ENCODE results near the gene TMEM256.
A peak's percentile ranks its signal among the peaks of the same experiment; 100 is the strongest.
"Not testable (repeated sequence)": the region's sequence is repeated elsewhere in the genome, so short reads cannot be mapped to it uniquely, and the experiment has no call there.

The TMEM256 gene

GRCh38 chr17:7383371-7383741, 20.5 kb downstream of the TMEM256 start:
- no peak for DNase-seq

- no peak for DNase-seq
Observed at GRCh38 chr17:7382901-7383300, 21.0 kb downstream of the TMEM256 start.

DNA sequence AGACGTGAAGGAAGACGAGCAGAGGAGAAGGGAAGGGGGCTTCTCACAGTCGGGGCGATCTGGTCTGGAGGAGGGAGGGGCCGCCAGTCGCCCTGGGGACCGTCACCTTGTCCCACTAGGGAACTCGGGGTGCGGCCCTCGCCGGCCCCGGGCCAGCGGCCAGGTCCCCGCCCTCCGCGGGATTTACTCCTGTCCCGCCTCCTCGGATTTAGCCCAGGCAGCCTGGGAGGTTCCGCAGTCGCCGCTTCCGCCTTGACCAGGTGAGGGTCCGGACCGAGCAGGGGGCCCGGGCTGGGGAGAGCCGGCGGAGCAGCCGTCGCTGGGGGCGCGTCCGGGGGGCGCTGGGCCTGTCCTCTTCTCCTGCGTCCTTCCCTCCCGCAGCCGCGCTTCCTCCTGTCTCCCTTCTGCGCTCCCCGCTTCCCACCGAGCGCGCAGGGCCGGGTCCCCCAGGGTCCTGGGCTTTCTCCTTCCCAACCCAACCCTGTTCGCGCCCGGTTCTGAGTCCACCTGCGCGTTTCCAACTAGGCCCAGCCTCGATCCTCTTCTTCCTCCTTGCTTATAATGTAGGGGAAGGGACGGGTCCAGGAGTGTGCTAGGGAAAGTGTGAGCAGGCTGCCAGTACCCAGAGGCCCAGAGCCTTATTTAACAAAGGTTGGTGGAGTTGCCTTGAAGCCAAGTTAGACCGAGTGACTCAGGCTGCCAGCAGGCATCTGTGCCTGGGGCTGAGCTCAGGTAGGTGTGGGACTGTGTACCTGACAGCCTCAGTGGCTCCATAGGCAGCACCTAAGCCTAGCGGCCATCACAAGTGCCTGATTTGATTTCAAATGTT, 22.8 kb downstream of the TMEM256 start, which contains the start of gene TNK1:
TNK1 (plus strand) TSS at position 235 of the 829 bp plus-strand sequence. CDS start 1,838 bp downstream, outside the sequence.
- DNase-seq, result peak in 1 of 3 donors; percentile 34

GRCh38 chr17:7380321-7380720, 23.6 kb downstream of the TMEM256 start:
- peak in 1 of 3 donors; percentile 17 for DNase-seq

DNA sequence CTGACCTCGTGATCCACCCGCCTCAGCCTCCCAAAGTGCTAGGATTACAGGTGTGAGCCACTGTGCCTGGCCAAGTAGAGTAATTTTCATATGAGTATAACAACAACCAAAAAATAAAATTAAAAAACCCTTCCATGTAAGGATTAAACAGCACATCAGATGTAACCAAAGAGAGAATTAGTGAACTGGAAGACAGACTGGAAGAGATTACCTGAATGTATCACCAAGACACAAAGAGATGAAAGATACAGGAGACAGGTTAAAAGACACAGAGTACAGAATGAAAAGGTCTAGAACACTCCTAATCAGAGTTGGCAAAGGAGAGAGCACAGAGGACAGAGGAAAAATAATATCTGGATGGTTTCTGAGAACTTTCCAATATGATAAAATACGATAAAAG, 24.8 kb downstream of the TMEM256 start:
- DNase-seq, result no peak

- no peak for DNase-seq
Observed at GRCh38 chr17:7374353-7374752, 29.5 kb downstream of the TMEM256 start.

- no peak for DNase-seq
Observed at GRCh38 chr17:7370853-7371252, 33.0 kb downstream of the TMEM256 start.

GRCh38 chr17:7369825-7370224, 34.1 kb downstream of the TMEM256 start:
- no peak for DNase-seq

DNA sequence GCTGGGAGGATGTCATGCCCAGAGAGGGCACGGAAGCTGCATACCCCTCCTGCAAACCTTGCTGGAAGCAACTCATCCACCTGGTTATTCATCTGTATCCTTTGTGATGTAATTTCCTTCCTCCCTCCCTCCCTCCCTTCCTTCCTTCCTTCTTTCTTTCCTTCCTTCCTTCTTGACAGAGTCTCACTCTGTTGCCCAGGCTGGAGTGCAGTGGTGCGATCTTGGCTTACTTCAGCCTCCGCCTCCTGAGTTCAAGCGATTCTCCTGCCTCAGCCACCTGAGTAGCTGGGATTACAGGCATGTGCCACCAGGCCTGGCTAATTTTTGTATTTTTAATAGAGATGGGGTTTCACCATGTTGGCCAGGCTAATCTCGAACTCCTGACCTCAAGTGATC, 35.3 kb downstream of the TMEM256 start:
- DNase-seq, result not testable (repeated sequence)

DNA sequence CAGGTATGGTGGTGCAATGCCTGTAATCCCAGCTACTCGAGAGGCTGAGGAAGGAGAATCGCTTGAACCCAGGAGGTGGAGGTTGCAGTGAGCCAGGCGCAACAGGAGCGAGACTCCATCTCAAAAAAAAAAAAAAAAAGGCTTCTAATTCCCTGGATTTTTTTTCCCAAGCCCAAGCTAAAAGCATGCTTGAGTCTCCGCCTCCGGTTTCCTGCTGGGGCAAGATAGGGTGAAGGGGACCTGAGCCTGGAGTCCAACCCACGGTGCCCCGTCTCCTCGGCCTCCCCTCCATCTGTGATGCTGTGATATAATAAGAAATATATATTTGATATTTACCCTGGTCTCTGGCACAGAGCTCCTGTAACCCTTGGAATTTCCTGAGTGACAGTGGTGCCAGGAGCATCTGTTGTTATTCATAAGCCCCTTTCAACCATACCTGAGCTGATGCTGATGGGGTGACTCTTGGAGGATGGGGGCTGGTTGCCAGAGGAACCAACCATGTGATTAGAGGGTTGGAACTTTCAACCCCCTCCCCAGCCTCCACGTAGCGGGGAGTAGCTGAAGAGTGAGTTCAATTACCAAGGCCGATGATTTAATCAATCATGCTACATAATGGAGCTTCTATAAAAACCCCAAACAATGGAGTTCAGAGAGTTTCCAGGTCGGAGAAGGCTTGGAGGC, 35.8 kb downstream of the TMEM256 start:
- no peak for DNase-seq

GRCh38 chr17:7367083-7367482, 36.8 kb downstream of the TMEM256 start:
- no peak for DNase-seq

GRCh38 chr17:7365963-7366362, 37.9 kb downstream of the TMEM256 start:
- not testable (repeated sequence) for DNase-seq

DNA sequence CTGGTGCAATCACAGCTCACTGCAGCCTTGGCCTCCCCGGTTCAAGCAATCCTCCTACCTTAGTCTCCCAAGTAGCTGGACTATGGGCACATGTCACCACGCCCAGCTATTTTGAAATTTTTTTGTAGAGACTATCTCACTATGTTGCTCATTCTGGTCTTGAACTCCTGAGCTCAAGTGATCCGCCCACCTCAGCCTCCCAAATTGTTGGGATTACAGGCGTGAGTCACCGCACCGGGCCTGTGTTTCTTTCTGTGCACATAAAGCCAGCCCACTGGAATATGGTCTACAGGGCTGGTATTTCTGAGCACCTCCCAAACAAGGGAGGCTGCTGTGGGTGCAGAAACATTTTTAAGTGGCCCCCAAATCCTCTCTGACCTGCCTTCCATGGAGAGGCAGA, 40.6 kb downstream of the TMEM256 start:
- DNase-seq, result peak in 1 of 3 donors; percentile 25

- no peak for DNase-seq
Observed at GRCh38 chr17:7361906-7362305, 42.0 kb downstream of the TMEM256 start.

- no peak for DNase-seq
Observed at GRCh38 chr17:7357381-7357780, 46.5 kb downstream of the TMEM256 start.

- DNase-seq, result no peak
Observed at GRCh38 chr17:7356756-7357155, 47.1 kb downstream of the TMEM256 start.

GRCh38 chr17:7356072-7356549, 47.8 kb downstream of the TMEM256 start:
- DNase-seq, result peak; percentile 77 to 92 (median 87)

DNA sequence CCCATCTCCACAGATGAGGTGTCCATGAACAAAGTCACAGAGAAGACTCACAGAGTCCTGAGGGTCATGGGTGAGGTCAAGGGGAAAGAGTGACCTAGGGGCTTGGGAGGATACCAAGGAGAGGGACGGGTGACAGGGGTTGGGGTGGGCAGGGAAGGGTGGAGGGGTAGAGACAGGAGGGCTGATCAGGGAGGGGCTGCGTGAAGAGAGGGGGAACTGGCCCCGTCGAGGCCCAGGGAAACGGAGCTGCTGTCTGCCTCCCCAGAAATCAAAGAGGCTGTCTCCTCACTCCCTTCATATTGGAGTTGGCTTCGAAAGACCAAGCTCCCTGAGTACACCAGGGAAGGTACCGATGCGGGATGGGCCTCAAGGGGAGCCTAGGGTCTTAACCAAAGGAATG, 48.3 kb downstream of the TMEM256 start:
- no peak for DNase-seq

DNA sequence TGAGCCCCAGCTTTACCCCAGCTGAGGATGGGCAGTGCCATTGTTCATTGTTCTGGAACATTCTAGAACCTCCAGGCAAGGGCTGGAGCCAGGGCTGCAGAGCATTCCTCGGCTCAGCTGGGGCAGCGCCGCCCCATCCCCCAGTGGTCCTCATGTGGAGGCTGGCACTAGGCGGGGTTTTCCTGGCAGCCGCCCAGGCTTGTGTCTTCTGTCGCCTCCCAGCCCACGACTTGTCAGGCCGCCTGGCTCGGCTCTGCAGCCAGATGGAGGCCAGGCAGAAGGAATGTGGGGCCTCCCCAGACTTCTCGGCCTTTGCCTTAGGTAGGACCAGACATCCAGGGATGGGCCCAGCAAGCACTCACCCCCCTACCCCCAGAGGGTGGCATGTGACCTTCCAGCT, 48.8 kb downstream of the TMEM256 start, which contains the start of gene TMEM95:
TMEM95 (plus strand) TSS at position 104 of the 400 bp plus-strand sequence; CDS start at position 153, 49 bp downstream.
- no peak for DNase-seq

DNA sequence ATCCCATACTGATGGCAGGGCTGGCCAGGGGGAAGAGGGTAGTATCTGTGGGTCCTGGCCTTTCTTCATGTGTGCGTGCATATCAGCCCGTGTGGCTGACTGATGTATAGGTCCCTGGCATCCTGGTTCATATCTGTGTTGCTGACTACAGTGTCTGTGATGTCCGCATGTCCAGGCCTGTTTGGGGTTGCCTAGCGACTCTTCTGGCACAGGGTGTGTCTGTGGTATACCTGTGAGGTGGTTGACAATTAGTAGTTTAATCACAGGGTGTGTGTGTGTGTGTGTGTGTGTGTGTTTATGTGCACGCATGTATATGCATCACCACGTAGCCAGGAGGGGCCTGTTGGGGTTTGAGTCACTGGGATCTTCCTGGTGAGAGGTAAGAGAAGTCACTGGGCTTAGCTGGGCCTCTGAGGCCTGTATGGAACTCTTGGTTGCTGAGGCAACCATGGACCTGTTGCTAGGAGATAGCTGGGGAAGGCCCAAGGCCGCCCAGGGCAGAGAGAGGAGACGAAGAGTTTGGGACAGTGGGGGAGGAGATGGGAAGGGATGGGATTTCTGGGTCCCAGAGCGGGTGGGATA, 49.5 kb downstream of the TMEM256 start:
- DNase-seq, result peak in 2 of 3 donors; percentile 17 to 20

Measured in suppressor macrophage treated with lipopolysaccharide for 1 hour (primary cell).